OCI-M2 (cell line): ENCODE measurements around the gene GPATCH8.

Experiments
- DNase-seq: peaks from one replicate; lab custom pipeline; 2025; ENCODE audit not compliant: unreplicated experiment; lab: John Stamatoyannopoulos, UW

Gene GPATCH8

DNA sequence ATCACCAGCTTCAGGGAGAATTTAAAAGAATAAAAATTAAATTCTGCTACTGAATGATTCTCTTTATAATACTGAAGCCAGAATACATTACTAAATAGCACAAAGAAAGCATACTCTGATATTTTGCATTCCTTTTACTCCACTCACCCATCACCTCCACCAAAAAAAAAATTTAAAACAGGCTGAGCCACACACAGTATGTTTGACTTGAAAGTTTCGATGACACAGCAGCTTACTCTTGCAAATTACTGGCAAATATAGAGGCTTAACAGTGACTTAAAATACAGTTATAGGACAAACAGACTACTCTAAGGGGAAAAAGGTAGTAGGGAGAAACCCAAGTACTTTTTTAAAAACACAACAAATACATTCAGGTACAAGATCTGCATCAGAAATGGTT, 39.2 kb downstream of the GPATCH8 start:
- DNase-seq = no peak

DNA sequence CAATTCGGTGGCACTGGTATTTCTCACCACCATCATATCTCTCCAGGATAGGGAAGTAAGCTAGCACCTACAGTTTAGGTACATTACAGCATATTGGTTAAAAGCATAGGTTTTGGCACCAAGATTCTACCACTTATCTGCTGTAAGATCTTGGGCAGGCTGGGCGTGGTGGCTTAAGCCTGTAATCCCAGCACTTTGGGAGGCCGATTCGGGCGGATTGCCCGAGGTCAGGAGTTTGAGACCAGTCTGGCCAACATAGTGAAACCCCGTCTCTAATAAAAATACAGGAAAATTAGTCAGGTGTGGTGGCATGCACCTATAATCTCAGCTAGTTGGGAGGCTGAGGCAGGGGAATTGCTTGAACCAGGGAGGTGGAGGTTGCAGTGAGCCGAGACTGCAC, 51.4 kb downstream of the GPATCH8 start:
- no peak for DNase-seq

DNA sequence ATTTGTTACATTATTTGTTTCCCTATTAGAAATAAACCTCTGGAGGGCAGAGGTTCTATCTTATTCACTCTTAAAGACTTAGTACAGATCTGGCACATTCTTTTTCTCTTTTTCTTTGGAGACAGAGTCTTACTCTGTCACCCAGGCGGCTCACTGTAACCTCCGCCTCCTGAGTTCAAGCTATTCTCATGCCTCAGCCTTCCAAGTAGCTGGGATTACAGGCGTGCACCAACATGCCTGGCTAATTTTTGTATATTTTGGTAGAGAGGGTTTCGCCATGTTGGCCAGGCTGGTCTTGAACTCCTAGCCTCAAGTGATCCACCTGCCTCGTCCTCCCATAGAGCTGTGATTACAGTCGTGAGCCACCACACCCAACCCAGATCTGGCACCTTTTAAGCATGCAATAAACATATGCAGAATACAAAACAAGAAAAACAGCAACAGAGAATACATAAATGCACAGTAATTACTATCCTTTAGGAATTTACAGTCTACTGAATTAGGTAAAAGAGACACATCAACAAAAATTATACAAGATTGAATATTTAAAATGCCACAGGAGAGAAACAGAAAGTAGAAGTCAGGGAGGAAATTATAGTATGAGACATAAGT, 52.1 kb downstream of the GPATCH8 start:
- DNase-seq = no peak

DNA sequence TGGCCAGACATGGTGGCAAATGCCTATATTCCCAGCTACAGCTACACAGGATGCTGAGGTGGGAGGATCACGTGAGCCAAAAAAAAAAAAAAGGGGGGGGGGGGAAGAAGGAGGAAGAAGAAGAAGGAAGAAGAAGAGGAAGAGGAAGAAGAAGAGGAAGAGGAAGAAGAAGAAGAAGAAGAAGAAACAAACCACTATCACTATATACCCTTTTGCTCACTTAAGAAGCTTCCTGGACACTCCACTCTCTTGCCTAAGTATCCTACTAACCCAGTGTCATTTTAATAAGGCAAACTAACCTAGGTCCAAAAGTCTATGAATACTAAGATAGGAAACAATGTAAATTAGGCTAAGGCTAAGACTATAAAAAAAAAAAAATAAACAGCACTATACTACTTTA, 54.8 kb downstream of the GPATCH8 start:
- no peak for DNase-seq

DNA sequence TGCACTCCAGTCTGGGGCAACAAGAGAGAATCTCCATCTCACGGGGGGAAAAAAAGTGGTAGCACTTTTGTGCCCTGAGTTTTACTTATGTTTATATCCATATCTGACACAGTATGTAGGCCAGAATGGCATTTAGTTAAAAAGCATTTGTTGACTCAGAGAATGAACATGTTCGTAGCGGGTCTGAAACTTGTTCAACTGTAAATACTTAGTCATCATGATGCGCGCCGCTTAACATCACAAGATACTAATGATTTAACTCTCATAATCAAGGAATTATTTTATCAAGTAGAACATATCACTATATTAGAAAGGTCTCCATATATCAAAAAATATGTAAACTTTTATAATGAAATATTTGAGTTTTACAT, 58.5 kb downstream of the GPATCH8 start:
- no peak for DNase-seq

DNA sequence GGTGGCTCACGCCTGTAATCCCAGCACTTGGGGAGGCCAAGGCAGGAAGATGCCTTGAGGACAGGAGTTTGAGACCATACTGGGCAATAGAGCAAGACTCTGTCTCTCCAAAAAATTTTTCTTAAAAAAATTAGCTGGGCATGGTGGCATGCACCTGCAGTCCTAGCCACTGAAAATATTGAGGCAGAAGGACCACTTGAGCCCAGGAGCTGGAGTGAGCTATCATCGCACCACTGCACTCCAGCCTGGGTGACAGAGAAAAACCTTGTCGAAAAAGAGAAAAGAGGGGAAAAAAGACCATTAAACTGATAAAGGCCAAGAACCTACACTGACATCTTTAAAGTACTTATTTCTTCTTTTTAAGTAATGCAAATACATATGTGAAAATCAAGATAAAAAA, 60.4 kb downstream of the GPATCH8 start:
- DNase-seq = no peak

DNA sequence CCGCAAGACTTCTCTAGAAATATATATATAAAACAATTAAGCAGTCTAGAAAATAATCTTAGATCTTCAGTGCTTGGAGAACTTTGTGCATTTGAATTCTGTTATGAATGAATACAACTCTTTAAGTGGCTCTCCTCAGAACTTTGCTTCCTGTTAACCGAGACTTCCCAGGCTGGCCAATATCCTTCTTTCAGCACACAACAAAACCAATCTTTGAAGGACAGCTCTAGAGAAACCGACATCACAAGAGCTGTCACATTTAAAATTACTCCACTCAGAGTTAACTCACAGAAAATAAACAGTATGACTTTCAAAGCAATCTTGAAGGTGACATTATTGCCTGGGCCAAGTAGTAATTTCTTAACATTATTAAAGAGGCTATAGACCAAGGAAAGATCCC, 64.0 kb downstream of the GPATCH8 start:
- DNase-seq = no peak

DNA sequence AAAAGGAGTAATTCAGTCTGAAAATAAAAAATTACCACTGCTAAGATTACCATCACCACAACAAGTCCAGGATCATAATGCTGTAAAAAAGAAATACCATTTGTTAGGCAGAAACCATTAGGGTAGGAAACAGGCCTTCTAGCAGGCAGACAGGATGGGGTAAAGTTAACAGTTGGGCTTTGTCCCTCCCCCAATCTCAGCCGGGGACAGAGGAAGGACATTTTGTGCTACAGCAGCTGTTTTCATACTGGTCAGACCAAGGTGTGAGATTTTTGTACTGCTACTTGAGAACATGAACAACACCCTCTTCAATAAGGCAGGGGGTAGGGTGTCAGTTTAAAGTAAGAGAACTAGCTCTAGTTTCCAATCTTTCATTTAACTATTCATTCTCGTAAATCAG, 64.6 kb downstream of the GPATCH8 start:
- no peak for DNase-seq

DNA sequence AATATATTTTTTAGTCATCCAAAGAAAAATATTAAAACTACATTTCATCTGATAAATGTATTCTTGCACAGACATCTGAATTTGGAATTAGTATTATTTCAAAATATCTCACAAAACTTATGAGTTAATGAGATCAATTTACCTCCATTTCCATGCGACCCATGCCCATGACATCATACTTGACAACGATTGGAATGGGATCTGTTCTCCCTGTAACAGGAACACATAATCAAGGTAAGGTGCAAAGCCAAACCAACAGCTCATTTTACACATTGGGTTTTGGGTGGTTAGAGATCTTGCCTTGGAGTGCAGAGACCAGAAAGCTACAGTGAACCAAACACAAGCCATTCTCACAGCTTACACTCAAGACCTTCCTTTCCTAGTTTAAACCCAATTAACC, 66.9 kb downstream of the GPATCH8 start:
- DNase-seq = no peak

DNA sequence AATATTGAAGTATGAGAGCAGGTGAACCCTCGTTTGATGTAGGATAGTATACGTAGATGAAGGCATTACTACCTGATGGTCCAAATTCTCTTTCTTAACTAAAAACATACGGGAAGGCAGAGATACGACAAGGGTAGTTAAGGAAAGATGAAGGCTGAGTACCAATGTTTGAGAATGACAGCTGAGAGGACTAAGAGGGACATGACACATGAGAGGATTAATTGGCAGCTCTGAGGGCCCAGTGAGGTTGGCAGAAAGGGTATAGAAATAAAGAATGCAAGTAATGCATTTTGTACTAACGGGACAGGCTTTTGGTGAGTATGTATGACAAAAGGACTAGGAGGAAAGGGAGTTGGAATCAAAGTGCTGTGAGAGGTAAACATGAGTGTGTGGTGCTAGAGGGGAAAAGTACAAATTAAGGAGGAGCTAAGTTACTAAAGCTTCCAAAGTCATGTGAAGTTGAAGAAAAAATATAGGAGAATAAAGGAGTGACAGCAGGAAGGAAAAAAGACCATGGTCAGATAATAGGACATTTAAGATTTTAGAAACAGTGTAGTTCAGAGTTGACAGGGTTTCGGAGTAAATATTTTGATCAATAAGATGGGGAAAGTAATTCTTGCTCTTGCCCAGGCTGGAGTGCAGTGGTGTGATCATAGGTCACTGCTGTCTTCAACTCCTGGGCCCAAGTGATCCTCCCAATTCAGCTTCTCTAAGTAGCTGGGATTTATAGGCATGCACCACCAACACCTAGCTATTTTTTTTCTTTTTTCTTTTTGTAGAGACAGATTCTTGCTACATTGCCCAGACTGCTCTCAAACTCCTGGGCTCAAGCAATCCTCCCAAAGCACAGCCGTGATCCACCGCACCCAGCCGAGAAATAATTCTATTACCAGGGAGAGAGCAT, 70.7 kb downstream of the GPATCH8 start:
- DNase-seq = no peak

DNA sequence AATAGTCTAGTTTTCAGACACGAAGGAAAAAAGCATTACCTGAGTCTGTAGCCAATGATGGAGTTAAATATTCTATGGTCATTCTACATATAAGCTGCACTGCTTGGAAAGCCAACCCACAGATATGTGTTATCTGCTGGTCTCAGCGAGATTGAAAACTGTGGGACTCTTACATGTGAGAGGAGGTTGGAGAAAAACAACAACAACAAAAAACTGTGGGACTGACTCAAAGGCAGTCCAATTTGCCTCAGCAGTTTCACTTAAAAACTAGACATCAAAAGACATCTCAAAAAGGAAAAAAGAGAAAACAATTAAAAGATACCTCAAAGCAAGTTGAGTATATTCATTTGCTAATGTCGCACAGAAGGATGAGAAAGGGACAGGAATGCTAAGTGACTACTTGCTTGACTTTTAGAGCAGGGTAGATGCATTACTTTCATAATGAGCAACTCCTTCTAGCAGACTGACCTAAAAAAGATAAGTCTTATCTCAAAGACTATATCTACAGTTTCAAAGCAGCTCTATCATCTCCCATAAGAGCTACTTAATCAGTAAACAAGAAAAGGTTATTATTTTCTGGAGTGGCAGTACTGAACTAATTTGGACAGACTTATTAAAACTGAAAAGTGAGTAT, 78.3 kb downstream of the GPATCH8 start:
- no peak for DNase-seq

DNA sequence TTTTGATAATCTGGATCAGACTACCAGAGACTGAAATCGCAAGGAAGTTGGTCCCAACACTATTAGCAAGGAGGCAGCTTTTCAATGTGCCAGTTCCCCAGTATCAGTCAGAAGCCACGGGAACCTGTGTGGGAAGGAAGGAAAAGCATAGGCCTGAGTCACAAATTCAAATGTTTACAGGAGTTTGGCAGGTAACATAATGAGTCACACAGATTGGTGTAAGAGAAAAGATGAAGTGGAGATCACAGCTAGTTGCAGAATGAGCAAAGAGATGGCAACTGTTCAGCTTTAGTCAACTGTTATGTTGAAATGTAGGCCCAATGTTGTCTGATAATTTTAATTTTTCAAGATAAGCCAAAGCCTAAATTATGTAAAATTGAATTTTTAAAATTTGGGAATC, 85.7 kb downstream of the GPATCH8 start:
- DNase-seq = no peak

DNA sequence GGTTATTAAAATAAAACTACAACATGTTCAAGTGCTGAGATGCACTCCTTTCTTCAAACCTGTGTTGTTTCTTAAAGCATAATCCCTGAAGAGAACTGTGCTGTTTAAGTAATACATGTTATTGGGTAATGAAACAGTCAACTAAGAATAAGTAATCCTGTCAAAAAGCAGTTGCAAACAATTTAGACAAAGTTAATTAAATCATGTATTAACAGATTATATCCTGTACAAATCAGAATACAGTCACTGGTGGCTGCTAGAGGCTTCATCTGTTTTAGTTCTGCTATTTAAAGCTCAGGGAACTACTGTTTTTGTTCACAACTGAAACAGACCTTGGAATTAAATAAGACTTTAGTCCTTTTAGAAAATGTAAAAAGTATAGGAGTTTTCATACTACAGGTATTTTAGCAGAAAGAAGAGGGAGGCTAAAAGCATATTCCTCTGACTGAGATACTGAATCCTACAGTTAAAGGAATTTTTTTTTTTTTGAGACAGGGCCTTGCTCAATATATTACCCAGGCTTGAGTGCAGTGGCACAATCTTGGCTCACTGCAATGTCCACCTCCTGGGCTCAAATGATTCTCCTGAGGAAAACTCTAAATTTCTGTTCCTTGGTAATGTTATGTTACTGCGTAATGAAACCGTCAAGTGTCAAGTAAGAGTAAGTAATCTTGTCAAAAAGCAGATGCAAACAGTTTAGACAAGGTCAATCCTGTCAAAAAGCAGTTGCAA, 86.5 kb downstream of the GPATCH8 start:
- no peak for DNase-seq

DNA sequence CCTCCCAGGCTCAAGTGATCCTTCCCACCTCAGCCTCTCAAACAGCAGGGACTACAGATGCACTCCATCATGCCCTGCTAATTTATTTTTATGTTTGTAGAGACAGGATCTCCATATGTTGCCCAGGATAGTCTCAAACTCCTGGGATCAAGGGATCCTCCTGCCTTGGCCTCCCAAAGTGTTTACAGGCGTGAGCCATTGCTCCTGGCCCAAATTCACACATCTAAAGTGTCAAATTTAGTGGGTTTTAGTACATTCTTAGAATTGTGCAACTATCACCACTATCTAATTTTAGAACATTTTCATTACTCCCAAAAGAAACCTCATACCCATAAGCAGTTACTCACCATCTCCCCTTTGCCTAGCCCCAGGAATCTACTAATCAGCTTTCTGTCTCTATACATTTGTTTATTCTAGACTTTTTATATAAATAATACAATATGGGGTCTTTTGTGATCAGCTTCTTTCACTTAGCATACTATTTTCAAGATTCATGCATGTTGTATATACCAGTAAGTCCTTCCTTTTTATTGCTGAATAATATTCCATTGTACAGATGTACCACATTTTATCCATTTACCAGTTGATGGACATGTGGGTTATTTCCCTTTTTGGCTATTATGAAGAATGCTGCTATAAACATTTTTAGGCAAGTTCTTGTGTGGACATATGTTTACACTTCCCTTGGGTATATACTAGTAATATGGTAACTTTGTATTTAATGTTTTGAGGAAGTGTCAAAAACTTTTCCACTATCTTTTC, 88.6 kb downstream of the GPATCH8 start:
- no peak for DNase-seq

DNA sequence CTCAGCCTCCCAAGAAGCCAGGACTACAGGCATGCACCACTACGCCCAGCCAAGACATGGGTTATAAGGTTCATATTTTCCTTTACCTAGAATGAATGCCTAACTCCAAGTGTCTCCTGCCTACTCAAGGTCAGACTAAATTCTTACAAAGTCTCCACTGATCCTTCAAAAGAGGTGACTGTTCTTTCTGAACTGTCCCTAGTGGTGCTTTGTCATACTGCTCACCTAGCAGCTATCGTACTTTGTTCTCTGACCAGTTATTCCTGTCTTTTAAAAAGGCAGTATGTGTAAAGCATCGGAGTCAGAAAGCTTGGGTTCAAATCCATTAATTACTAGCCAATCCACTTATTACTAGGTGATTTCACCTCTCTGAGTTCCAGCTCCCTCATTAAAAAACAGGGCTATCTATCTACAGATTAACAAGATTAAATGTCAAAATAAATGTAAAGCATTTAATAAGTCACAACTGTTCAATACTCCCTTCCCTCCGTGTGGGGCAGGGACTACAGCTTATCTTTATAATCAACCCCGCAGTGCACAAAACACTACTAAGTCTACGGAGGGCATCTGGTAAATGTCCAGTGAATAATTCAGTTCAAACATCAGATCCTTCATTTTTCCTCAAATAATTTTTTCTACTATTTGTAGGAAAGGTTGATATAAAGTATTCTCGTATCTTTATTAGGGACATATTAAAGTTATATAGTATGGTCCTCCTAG, 93.7 kb downstream of the GPATCH8 start:
- DNase-seq = no peak

DNA sequence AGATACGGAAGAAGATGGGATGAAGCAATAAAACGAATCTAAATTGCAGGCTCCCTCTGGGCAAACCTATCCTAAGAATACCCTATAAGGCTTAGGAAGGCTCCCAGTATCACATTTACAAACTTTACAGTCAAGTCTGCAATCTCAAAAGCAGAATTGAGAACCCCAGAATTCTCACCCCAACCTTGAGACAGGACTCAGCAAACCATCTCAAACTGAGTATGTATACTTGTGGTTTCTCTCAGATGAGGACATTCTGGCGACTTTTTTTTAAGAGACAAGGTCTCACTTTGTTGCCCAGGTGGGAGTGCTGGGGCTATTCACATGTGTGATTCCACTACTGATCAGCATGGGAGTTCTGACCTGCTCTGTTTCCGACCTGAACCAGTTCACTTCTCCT, 94.4 kb downstream of the GPATCH8 start:
- DNase-seq = no peak

DNA sequence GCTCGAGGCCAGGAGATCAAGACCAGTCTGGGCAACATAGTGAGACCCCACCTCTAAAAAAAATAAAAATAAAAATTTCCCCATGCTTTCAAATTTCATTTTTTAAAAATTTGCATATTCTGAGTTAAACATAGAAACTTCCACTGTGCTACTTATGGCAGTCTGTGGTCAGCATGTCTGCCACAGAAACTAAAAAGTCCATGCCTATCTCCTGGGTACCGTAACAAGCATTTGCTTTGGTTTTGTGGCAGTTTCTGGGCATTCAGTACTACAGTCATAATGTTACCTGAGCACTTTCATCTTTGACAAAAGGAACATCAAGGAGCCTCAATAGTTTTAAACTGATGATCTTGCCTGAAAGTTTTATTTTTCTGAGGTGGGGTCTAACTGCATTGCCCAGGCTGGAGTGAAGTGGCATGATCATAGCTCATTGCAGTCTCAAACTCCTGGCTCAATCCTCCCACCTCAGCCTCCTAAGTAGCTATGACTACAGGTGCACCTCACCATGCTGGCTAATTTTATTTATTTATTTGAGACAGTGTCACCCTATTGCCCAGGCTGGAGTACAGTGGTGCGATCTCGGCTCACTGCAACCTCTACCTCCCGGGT, 100.5 kb downstream of the GPATCH8 start:
- no peak for DNase-seq

DNA sequence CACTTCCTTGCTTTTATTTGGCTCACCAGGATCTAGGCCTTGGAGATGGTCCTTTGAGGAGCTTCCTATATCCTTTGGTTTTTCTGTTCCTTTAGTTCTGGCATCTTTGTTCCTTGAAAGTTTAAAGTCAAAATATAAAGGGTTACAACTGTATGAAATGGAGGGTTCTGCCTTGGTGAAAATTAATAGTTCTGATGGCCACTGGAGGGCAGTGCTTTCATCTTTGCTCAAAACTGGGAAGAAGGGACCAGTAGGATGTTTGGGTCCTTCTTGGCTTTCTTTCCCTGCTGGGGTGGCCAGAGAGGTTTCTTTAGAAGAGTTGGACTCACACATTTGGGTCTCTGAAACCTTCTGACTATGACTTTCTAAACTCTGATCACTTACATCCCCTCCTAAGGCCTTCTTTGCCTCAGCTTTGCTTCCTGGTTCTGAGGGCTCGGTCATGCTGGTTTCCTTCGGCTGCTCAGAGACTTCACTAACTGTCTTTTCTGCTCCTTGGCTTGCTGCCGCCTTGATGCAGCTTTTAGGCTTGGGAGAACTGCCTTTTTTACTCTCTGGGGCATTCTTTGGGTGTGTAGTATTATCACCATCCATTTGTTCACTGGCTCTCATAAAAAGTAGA, 102.9 kb downstream of the GPATCH8 start:
- DNase-seq = no peak
